Measurements from ENCODE around the gene KIAA0825.

DNA sequence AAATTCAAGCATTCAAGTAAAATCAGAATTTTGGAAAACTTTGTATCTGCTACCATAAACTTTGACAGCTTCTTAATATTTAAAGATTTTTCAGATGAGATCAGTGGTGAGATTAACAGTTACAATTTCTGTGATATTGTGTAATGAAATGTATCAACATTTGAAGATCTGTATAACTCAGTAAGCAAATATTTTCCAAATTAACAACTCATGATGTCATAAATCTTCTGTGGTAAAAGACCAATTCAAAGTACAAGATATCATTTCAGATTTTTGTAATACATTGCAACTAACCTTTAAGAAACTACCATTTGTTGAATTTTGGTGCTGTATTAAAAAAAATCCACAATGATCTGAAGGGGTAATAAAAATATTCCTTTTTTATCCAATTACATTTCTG lies 352.2 kb downstream of the KIAA0825 start:
- TF ChIP-seq, protein P1, sequence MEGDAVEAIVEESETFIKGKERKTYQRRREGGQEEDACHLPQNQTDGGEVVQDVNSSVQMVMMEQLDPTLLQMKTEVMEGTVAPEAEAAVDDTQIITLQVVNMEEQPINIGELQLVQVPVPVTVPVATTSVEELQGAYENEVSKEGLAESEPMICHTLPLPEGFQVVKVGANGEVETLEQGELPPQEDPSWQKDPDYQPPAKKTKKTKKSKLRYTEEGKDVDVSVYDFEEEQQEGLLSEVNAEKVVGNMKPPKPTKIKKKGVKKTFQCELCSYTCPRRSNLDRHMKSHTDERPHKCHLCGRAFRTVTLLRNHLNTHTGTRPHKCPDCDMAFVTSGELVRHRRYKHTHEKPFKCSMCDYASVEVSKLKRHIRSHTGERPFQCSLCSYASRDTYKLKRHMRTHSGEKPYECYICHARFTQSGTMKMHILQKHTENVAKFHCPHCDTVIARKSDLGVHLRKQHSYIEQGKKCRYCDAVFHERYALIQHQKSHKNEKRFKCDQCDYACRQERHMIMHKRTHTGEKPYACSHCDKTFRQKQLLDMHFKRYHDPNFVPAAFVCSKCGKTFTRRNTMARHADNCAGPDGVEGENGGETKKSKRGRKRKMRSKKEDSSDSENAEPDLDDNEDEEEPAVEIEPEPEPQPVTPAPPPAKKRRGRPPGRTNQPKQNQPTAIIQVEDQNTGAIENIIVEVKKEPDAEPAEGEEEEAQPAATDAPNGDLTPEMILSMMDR (IDR thresholded peaks at IDR 0.05) = no peak
- no peak for TF ChIP-seq POLR2A (IDR thresholded peaks at IDR 0.05)
